HepG2 (cell line): ENCODE measurements around the gene WDR18. TPM values are rescaled to one million over a fixed set of nuclear protein-coding genes. Genes with fewer than 3 reads are reported as not detected.

ENCODE experiments used
- CBX5 ChIP-seq: sonication (generic); formaldehyde crosslinking; IDR thresholded peaks from 2 replicates; pipeline ENCODE4 v1.4.0; 2020; ENCODE audit warnings: missing genetic modification reagents, borderline replicate concordance
- DPF2 ChIP-seq: sonication (generic); formaldehyde crosslinking; IDR thresholded peaks from 2 replicates; pipeline ENCODE4 v1.4.0; 2020; ENCODE audit warnings: mild to moderate bottlenecking, low read depth, missing genetic modification reagents, borderline replicate concordance
- ETS1 ChIP-seq: sonication (generic); formaldehyde crosslinking; IDR thresholded peaks from 2 replicates; pipeline ENCODE4 v1.4.0; 2020; ENCODE audit warnings: missing genetic modification reagents
- FOXM1 ChIP-seq: sonication (generic); formaldehyde crosslinking; IDR thresholded peaks from 2 replicates; pipeline ENCODE4 v1.5.0; 2020; ENCODE audit warnings: missing genetic modification reagents
- GABPA ChIP-seq, 2 experiments: IDR thresholded peaks; 2 replicates each; pipeline ENCODE4 v1.6.1; 2011 to 2016; ENCODE audit warnings: low read depth in 2 of 2, low read length in 1 of 2, missing biosample characterization in 1 of 2, missing genetic modification characterization in 1 of 2
- GATAD1 ChIP-seq: IDR thresholded peaks from 2 replicates; pipeline ENCODE4 v1.6.1; 2016; ENCODE audit warnings: missing genetic modification reagents, missing compliant biosample characterization
- GATAD2A ChIP-seq: IDR thresholded peaks from 2 replicates; pipeline ENCODE4 v1.6.1; 2016
- HDAC1 ChIP-seq: sonication (generic); formaldehyde crosslinking; IDR thresholded peaks from 2 replicates; pipeline ENCODE4 v1.5.1; 2020; ENCODE audit warnings: mild to moderate bottlenecking, missing genetic modification reagents
- HNF4G ChIP-seq, 2 experiments: sonication (generic) in 1 of 2; formaldehyde crosslinking in 1 of 2; IDR thresholded peaks; 2 replicates each; pipeline versions ENCODE4 v1.4.0 to v1.6.1; 2011 to 2020; ENCODE audit warnings: borderline replicate concordance in 2 of 2, low read depth in 2 of 2, mild to moderate bottlenecking in 2 of 2, low read length in 1 of 2, missing genetic modification reagents in 1 of 2, moderate library complexity in 1 of 2
- KLF11 ChIP-seq: IDR thresholded peaks from 2 replicates; pipeline ENCODE4 v1.6.1; 2016; ENCODE audit warnings: missing compliant biosample characterization
- MAF1 ChIP-seq: sonication (generic); formaldehyde crosslinking; IDR thresholded peaks from 2 replicates; pipeline ENCODE4 v1.5.0; 2020; ENCODE audit warnings: missing genetic modification reagents, borderline replicate concordance
- MBD4 ChIP-seq: IDR thresholded peaks from 2 replicates; pipeline ENCODE4 v1.6.1; 2012; ENCODE audit warnings: low read length, inconsistent platforms, borderline replicate concordance
- MYC ChIP-seq: sonication (generic); formaldehyde crosslinking; IDR thresholded peaks from 2 replicates; pipeline ENCODE4 v1.9.0; 2021; ENCODE audit warnings: missing genetic modification reagents, borderline replicate concordance
- RBFOX2 ChIP-seq: fragments of 200-400 bp; formaldehyde crosslinking; IDR thresholded peaks from 2 replicates; pipeline ENCODE4 v1.6.1; 2017; ENCODE audit warnings: low read depth, mild to moderate bottlenecking, low read length
- RBM39 ChIP-seq: fragments of 200-400 bp; formaldehyde crosslinking; IDR thresholded peaks from one replicate; pipeline ENCODE4 v1.6.1; 2018; ENCODE audit warnings: antibody characterized with exemption, mild to moderate bottlenecking, low read depth, low read length; ENCODE audit not compliant: poor library complexity, severe bottlenecking
- RFX1 ChIP-seq: fragments of 450-650 bp; IDR thresholded peaks from 2 replicates; pipeline ENCODE4 v1.6.1; 2017
- RNF219 ChIP-seq: sonication (generic); formaldehyde crosslinking; IDR thresholded peaks from 2 replicates; pipeline ENCODE4 v1.5.0; 2020; ENCODE audit warnings: mild to moderate bottlenecking, missing genetic modification reagents
- SP1 ChIP-seq, 2 experiments: fragments of 450-650 bp in 1 of 2; sonication (generic) in 1 of 2; formaldehyde crosslinking in 1 of 2; IDR thresholded peaks; 2 replicates each; pipeline versions ENCODE4 v1.4.0 to v1.6.1; 2016 to 2020; ENCODE audit warnings: missing genetic modification reagents in 1 of 2
- SUZ12 ChIP-seq: fragments of 150-350 bp; IDR thresholded peaks from 2 replicates; pipeline ENCODE4 v1.6.1; 2014; ENCODE audit warnings: low read depth, low read length
- TCF12 ChIP-seq, 2 experiments: fragments of 450-650 bp in 1 of 2; sonication (generic) in 1 of 2; formaldehyde crosslinking in 1 of 2; IDR thresholded peaks; 2 replicates each; pipeline versions ENCODE4 v1.6.1 to v1.8.0; 2017 to 2022; ENCODE audit warnings: antibody characterized with exemption in 1 of 2, mild to moderate bottlenecking in 1 of 2, missing genetic modification reagents in 1 of 2, moderate library complexity in 1 of 2
- ZHX1 ChIP-seq: sonication (generic); formaldehyde crosslinking; IDR thresholded peaks from 2 replicates; pipeline ENCODE4 v1.8.1; 2022; ENCODE audit warnings: low read depth, mild to moderate bottlenecking, missing genetic modification reagents
- ZNF501 ChIP-seq: sonication (generic); formaldehyde crosslinking; IDR thresholded peaks from 2 replicates; pipeline ENCODE4 v1.5.1; 2020; ENCODE audit warnings: mild to moderate bottlenecking, moderate library complexity, missing genetic modification reagents
- ZNF549 ChIP-seq: sonication (generic); formaldehyde crosslinking; IDR thresholded peaks from 2 replicates; pipeline ENCODE4 v1.5.0; 2020; ENCODE audit warnings: missing genetic modification reagents
- ZNF576 ChIP-seq: sonication (generic); formaldehyde crosslinking; IDR thresholded peaks from 2 replicates; pipeline ENCODE4 v1.4.0; 2020; ENCODE audit warnings: mild to moderate bottlenecking, missing genetic modification reagents
- polyA plus RNA-seq, 8 experiments: library from polyadenylated mRNA; depleted of rRNA in 3 of 8; stranded (reverse) in 7 of 8; unstranded in 1 of 8; fragments of >200 nt; fragmentation: Illumina TruSeq in 4 of 8; extraction: Trizol in 4 of 8; gene quantifications; 2 replicates each; pipeline versions ENCODE4 v1.2.1 to v1.2.3, GENCODE V29; 2011 to 2016; ENCODE audit warnings: low read depth in 4 of 8, missing spikeins in 1 of 8, mixed read lengths in 1 of 8; ENCODE audit not compliant: insufficient read depth in 1 of 8
- total RNA-seq, 5 experiments: library from RNA; depleted of rRNA; stranded (reverse); fragments of >200 nt; fragmentation: Illumina TruSeq; extraction: Trizol; gene quantifications; 2 replicates each; pipeline ENCODE4 v1.2.3, GENCODE V29; 2016; ENCODE audit warnings: low read depth in 1 of 5

WDR18 gene
- total and polyA plus RNA-seq, 2 of the 13 experiments (the other 11 are each of a cell fraction or from before 2014, with no cell fraction given) = 36.4 to 47.6 TPM

- TF ChIP-seq ZHX1 (peak; percentile 77), FOXM1 (CRISPR knock-in tag) (no peak), CBX5 (CRISPR knock-in tag) (0 out of 2 replicates have a peak, but pooled peaks have one; percentile 32), RNF219 (CRISPR knock-in tag) (no peak), GABPA (IDR thresholded peaks at IDR 0.05; ENCODE audit: low read depth, low read length) (no peak), GABPA (CRISPR knock-in tag; IDR thresholded peaks at IDR 0.05; ENCODE audit: low read depth) (no peak), RBFOX2 (0 out of 2 replicates have a peak, but pooled peaks have one; percentile 51), HDAC1 (CRISPR knock-in tag) (peak; percentile 82), ZNF549 (CRISPR knock-in tag) (no peak), MYC (CRISPR knock-in tag) (peak; percentile 71; the same call in 1 of the 2 replicates), ZNF501 (CRISPR knock-in tag) (no peak), MBD4 (no peak), ZNF576 (no peak), ETS1 (no peak), TCF12 (IDR thresholded peaks at IDR 0.05) (no peak), TCF12 (CRISPR knock-in tag; IDR thresholded peaks at IDR 0.05) (no peak), RFX1 (peak; percentile 5; the same call in 1 of the 2 replicates), GATAD2A (peak; percentile 68), DPF2 (CRISPR knock-in tag) (peak; percentile 50; the same call in 1 of the 2 replicates), KLF11 (CRISPR knock-in tag) (peak; percentile 80; the same call in 1 of the 2 replicates), HNF4G (IDR thresholded peaks at IDR 0.05; ENCODE audit: borderline replicate concordance, low read depth, low read length) (peak; percentile 92), HNF4G (CRISPR knock-in tag; IDR thresholded peaks at IDR 0.05; ENCODE audit: borderline replicate concordance, low read depth) (peak; percentile 47; the same call in 1 of the 2 replicates), GATAD1 (peak; percentile 54; the same call in 1 of the 2 replicates), SUZ12 (no peak), MAF1 (CRISPR knock-in tag) (no peak), SP1 (IDR thresholded peaks at IDR 0.05) (no peak), SP1 (CRISPR knock-in tag; IDR thresholded peaks at IDR 0.05) (0 out of 2 replicates have a peak, but pooled peaks have one; percentile 17), RBM39 (peak; percentile 75)
Observed at GRCh38 chr19:993361-993830, 9.3 kb downstream of the WDR18 start (continued).
